Smooth muscle cell (in vitro differentiated cells): ENCODE data around the gene QKI. TPM values are rescaled to one million over a fixed set of nuclear protein-coding genes. Genes with fewer than 3 reads are reported as not detected.
A peak's percentile ranks its signal among the peaks of the same experiment; 100 is the strongest.

Experiments used
- DNase-seq: peaks from one replicate; lab custom pipeline; 2025; ENCODE audit not compliant: unreplicated experiment; lab: John Stamatoyannopoulos, UW
- H2AFZ ChIP-seq: fragments of 200-600 bp; sonication (generic); 2 replicates; pipeline ENCODE4 v1.6.0; 2016; ENCODE audit warnings: antibody characterized with exemption, low read depth, mild to moderate bottlenecking
- H3F3A ChIP-seq: fragments of 200-600 bp; sonication (generic); 2 replicates; pipeline ENCODE4 v1.6.0; 2017; ENCODE audit warnings: antibody characterized with exemption, low read depth
- H3K27ac ChIP-seq: fragments of 200-600 bp; sonication (generic); 2 replicates; pipeline ENCODE4 v1.5.1; 2016; ENCODE audit warnings: low read depth, mild to moderate bottlenecking
- H3K27me3 ChIP-seq: fragments of 200-600 bp; sonication (generic); 2 replicates; pipeline ENCODE4 v1.6.1; 2016; ENCODE audit warnings: low read depth, mild to moderate bottlenecking
- H3K36me3 ChIP-seq: fragments of 200-600 bp; sonication (generic); 2 replicates; pipeline ENCODE4 v1.5.1; 2016; ENCODE audit warnings: low read depth
- H3K4me1 ChIP-seq: fragments of 200-600 bp; sonication (generic); 2 replicates; pipeline ENCODE4 v1.5.1; 2016; ENCODE audit warnings: low read depth
- H3K4me2 ChIP-seq: fragments of 200-600 bp; sonication (generic); 2 replicates; pipeline ENCODE4 v1.6.0; 2016; ENCODE audit warnings: mild to moderate bottlenecking
- H3K4me3 ChIP-seq: fragments of 200-600 bp; sonication (generic); 2 replicates; pipeline ENCODE4 v1.5.1; 2016; ENCODE audit warnings: mild to moderate bottlenecking
- H3K79me2 ChIP-seq: fragments of 200-600 bp; sonication (generic); 2 replicates; pipeline ENCODE4 v1.6.0; 2016; ENCODE audit warnings: low read depth, mild to moderate bottlenecking
- H3K9ac ChIP-seq: fragments of 200-600 bp; sonication (generic); 2 replicates; pipeline ENCODE4 v1.6.0; 2016; ENCODE audit warnings: low read depth
- H3K9me3 ChIP-seq: fragments of 200-600 bp; sonication (generic); replicated peaks from 2 replicates; pipeline ENCODE4 v1.5.1; 2016; ENCODE audit warnings: low read depth
- H4K20me1 ChIP-seq: fragments of 200-600 bp; sonication (generic); 2 replicates; pipeline ENCODE4 v1.6.0; 2016; ENCODE audit warnings: low read depth
- CTCF ChIP-seq: fragments of 200-600 bp; sonication (generic); IDR thresholded peaks from 2 replicates; pipeline ENCODE4 v1.5.1; 2017; ENCODE audit warnings: borderline replicate concordance, mild to moderate bottlenecking, antibody characterized with exemption; ENCODE audit not compliant: insufficient read depth, poor library complexity, severe bottlenecking
- WGBS: methylation state at CpG from one replicate; pipeline ENCODE4 v1.1.7; 2016; ENCODE audit warnings: low lambda C conversion rate; 5-methylcytosine and 5-hydroxymethylcytosine counted together
- polyA plus RNA-seq: library from polyadenylated mRNA; unstranded; fragments of >200 nt; fragmentation: Nextera tagmentation; extraction: Ambion mirVana; gene quantifications from 2 replicates; pipeline ENCODE4 v1.2.1, GENCODE V29; 2016
- total RNA-seq: library from RNA; depleted of rRNA; stranded (reverse); fragments of >200 nt; gene quantifications from 2 replicates; pipeline ENCODE4 v1.2.3, GENCODE V29; 2014

Gene QKI
- total and polyA plus RNA-seq, 2 experiments from 2014 or later = 65.1 to 162 TPM

GRCh38 chr6:163522033-163522432 lies 107.5 kb downstream of the QKI start:
- H2AFZ ChIP-seq = no peak overlapping the region

GRCh38 chr6:163525926-163526325 lies 111.4 kb downstream of the QKI start:
- Histone ChIP-seq H3K27me3 (no peaks in the 10 kb centered on the region), H3F3A (peaks cover 11% of the 10 kb centered on the region), H3K9me3 (no peaks in the 10 kb centered on the region), H3K27ac (peak overlapping the region; percentile 31), H3K9ac (no peak overlapping the region), H2AFZ (no peak overlapping the region), H3K4me1 (peaks cover 31% of the 10 kb centered on the region), H3K4me3 (no peak overlapping the region), H3K36me3 (no peaks in the 10 kb centered on the region), H3K4me2 (peak overlapping the region; percentile 27), H4K20me1 (peaks cover 98% of the 10 kb centered on the region), H3K79me2 (peaks cover 98% of the 10 kb centered on the region)
- TF ChIP-seq CTCF = no peak
- no peak for DNase-seq

More at GRCh38 chr6:163522033-163522432, 107.5 kb downstream of the QKI start:
- Histone ChIP-seq H3F3A (no peaks in the 10 kb centered on the region), H3K4me2 (no peak overlapping the region), H3K27me3 (no peaks in the 10 kb centered on the region), H3K36me3 (no peaks in the 10 kb centered on the region), H3K79me2 (peaks cover 100% of the 10 kb centered on the region), H3K9ac (no peak overlapping the region), H3K4me1 (peaks cover 13% of the 10 kb centered on the region), H3K27ac (no peak overlapping the region), H4K20me1 (peaks cover 98% of the 10 kb centered on the region), H3K9me3 (no peaks in the 10 kb centered on the region), H3K4me3 (no peak overlapping the region)
- no peak for TF ChIP-seq CTCF
- 89% methylated on average over 1 of the region's 1 CpG for WGBS
- no peak for DNase-seq

- Histone ChIP-seq H3F3A (peaks cover 11% of the 10 kb centered on the region), H3K36me3 (no peaks in the 10 kb centered on the region), H3K9ac (no peak overlapping the region), H4K20me1 (peaks cover 98% of the 10 kb centered on the region), H3K79me2 (peaks cover 98% of the 10 kb centered on the region), H3K27me3 (no peaks in the 10 kb centered on the region), H3K9me3 (no peaks in the 10 kb centered on the region), H3K4me1 (peaks cover 31% of the 10 kb centered on the region), H3K27ac (peak overlapping the region; percentile 31), H2AFZ (no peak overlapping the region), H3K4me3 (no peak overlapping the region), H3K4me2 (peak overlapping the region; percentile 27)
- 88% methylated on average over 1 of the region's 1 CpG for WGBS
- TF ChIP-seq CTCF = no peak
- DNase-seq = no peak
These were observed 111.8 kb downstream of the QKI start for GRCh38 chr6:163526346-163526745.

GRCh38 chr6:163527291-163527690 lies 112.8 kb downstream of the QKI start:
- Histone ChIP-seq H3K36me3 (no peaks in the 10 kb centered on the region), H3K4me2 (no peak overlapping the region), H3K4me1 (peaks cover 35% of the 10 kb centered on the region), H3K27me3 (no peaks in the 10 kb centered on the region), H3F3A (peaks cover 11% of the 10 kb centered on the region), H3K4me3 (no peak overlapping the region), H3K9ac (no peak overlapping the region), H3K27ac (peak overlapping the region; percentile 7), H4K20me1 (peaks cover 98% of the 10 kb centered on the region), H2AFZ (no peak overlapping the region), H3K9me3 (no peaks in the 10 kb centered on the region), H3K79me2 (peaks cover 98% of the 10 kb centered on the region)
- DNase-seq = no peak
- TF ChIP-seq CTCF = no peak
- WGBS = 97% methylated on average over 3 of the region's 3 CpGs
